RWPE2 (cell line): ENCODE measurements around the gene RPL38.

Experiments
- ATAC-seq: fragments of 200-7000 bp; cut with Tn5 transposase; 3 replicates; pipeline ENCODE4 v1.9.1; 2021; ENCODE audit warnings: low read depth
- DNase-seq: peaks from one replicate; pipeline ENCODE4 v3.0.0-alpha.2; 2020; ENCODE audit warnings: low spot score
- H3K27ac ChIP-seq: fragments of 450-650 bp; 2 replicates; pipeline ENCODE4 v1.5.1; 2017; ENCODE audit warnings: mild to moderate bottlenecking; ENCODE audit not compliant: poor library complexity, severe bottlenecking
- H3K27me3 ChIP-seq: fragments of 250-450 bp; sonication (Bioruptor Pico); 2 replicates; pipeline ENCODE4 v1.5.1; 2021; ENCODE audit warnings: mild to moderate bottlenecking, moderate library complexity; ENCODE audit not compliant: insufficient read depth, poor library complexity, severe bottlenecking
- H3K36me3 ChIP-seq: fragments of 250-450 bp; sonication (Bioruptor Pico); 2 replicates; pipeline ENCODE4 v1.5.1; 2020; ENCODE audit warnings: low read depth, mild to moderate bottlenecking, moderate library complexity
- H3K4me1 ChIP-seq: fragments of 250-450 bp; sonication (Bioruptor Pico); 2 replicates; pipeline ENCODE4 v1.5.1; 2021; ENCODE audit warnings: mild to moderate bottlenecking, moderate library complexity; ENCODE audit not compliant: insufficient read depth, poor library complexity, severe bottlenecking
- H3K4me3 ChIP-seq: fragments of 250-450 bp; sonication (Bioruptor Pico); 2 replicates; pipeline ENCODE4 v1.5.1; 2021; ENCODE audit warnings: mild to moderate bottlenecking, moderate library complexity; ENCODE audit not compliant: severe bottlenecking
- H3K9me3 ChIP-seq: fragments of 250-450 bp; sonication (Bioruptor Pico); 2 replicates; pipeline ENCODE4 v1.5.1; 2021; ENCODE audit warnings: mild to moderate bottlenecking, moderate library complexity; ENCODE audit not compliant: severe bottlenecking
- TF ChIP-seq, protein P1 (sequence below): fragments of 450-650 bp; IDR thresholded peaks from one replicate; pipeline ENCODE4 v1.5.1; 2017; ENCODE audit warnings: mild to moderate bottlenecking, moderate library complexity; ENCODE audit not compliant: poor library complexity, severe bottlenecking

The RPL38 gene

DNA sequence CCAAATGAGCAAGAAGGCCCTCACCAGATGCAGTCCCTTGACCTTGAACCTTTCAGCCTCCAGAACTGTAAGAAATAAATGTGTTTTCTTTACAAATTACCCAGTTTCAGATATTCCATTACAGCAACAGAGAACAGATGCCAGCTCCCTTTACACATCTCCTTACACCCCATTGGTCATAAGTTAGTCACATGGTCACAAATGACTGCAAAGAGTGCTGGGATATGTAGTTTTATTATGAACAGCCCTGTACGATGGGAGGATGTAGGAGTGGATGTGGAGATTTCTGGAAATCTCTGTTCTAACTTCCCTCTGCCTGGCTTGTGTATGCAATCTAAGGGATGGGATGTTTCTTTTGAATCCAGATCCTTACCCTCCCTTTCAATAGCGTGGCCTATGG is 13.3 kb upstream of the RPL38 start:
- ATAC-seq: peak; percentile 77
- DNase-seq: no peak
- H3K27ac ChIP-seq: no peak overlapping the region
- peaks cover 13% of the 10 kb centered on the region for H3K27me3 ChIP-seq
- no peaks in the 10 kb centered on the region for H3K9me3 ChIP-seq
- H3K4me1 ChIP-seq: no peaks in the 10 kb centered on the region
- no peaks in the 10 kb centered on the region for H3K36me3 ChIP-seq
- TF ChIP-seq, protein P1, sequence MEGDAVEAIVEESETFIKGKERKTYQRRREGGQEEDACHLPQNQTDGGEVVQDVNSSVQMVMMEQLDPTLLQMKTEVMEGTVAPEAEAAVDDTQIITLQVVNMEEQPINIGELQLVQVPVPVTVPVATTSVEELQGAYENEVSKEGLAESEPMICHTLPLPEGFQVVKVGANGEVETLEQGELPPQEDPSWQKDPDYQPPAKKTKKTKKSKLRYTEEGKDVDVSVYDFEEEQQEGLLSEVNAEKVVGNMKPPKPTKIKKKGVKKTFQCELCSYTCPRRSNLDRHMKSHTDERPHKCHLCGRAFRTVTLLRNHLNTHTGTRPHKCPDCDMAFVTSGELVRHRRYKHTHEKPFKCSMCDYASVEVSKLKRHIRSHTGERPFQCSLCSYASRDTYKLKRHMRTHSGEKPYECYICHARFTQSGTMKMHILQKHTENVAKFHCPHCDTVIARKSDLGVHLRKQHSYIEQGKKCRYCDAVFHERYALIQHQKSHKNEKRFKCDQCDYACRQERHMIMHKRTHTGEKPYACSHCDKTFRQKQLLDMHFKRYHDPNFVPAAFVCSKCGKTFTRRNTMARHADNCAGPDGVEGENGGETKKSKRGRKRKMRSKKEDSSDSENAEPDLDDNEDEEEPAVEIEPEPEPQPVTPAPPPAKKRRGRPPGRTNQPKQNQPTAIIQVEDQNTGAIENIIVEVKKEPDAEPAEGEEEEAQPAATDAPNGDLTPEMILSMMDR: no peak
- no peak overlapping the region for H3K4me3 ChIP-seq

DNA sequence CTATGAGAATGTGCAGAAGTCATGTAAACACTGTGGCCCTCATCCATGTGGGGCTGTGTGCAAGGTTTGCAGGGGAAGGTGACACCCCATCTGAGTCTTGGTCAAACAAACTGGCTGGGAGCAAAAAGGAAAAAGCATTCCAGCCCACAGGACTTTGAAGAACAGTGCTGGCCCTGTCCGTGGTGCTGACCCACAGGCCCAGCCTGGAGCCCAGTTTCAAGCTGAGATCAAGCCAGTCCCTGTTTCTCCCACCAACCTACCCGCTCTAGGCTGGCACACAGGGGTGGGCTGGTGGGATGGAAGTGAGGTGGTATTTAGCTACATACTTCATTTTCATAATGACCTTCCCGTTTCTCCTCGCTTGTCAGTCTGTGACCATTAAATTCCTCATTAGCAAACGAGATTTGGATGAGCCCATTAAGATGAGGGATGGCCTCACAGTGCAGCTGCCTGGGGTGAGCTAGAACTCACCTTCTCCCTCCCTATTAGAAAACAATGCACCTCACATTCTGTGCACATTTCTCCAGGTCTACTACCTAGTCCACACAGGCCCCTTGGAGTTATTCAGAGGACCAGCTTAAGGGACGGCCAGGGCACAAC is 12.6 kb upstream of the RPL38 start:
- TF ChIP-seq, protein P1: no peak
- Histone ChIP-seq H3K36me3 (no peaks in the 10 kb centered on the region), H3K9me3 (no peaks in the 10 kb centered on the region), H3K27me3 (peaks cover 13% of the 10 kb centered on the region), H3K4me1 (no peaks in the 10 kb centered on the region), H3K4me3 (no peak overlapping the region), H3K27ac (no peak overlapping the region)
- DNase-seq: no peak
- no peak for ATAC-seq

DNA sequence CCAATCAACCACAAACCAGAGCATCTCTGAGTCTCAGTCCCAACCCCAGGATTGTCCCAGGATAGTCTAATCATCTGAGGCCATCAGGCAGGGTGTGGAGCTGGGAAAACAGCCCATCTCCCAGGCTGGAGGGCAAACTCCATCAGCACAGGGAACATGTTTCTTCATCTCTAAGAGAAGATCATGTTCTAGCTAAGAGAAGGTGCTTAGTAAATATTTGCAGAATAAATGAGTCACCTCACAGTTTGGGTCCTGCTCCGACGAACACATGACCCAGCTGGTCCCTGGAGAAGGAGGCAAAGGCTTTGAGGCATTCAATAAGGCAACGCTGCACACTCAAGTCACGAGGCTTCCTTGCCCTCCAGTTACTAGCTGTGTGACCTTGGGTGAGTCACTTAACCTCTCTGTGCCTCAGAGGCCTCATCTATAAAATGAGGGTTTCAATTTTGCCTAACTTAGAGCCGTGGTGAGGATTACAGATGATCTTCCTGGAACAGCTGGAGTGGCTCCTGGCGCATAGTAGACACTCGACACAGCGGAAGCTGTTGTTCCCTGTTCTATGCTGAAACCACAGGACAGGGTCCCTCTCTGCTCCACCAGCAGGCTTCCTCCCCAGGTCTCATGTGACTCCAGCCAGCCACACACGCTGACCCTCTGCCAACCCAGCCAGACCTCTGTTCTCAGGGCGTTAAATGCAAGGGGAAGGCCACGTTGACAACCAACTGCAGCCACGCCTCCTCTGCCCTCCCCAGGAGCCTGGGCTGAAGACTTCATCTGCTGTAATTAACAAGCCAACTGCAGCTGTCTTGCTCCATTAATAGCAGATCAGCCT is 10.3 kb upstream of the RPL38 start:
- ATAC-seq (peak; percentile 81), DNase-seq (no peak)
- H3K4me1 ChIP-seq: no peaks in the 10 kb centered on the region
- TF ChIP-seq, protein P1: no peak
- no peaks in the 10 kb centered on the region for H3K9me3 ChIP-seq
- H3K27me3 ChIP-seq: peaks cover 1% of the 10 kb centered on the region
- H3K27ac ChIP-seq: no peak overlapping the region
- no peak overlapping the region for H3K4me3 ChIP-seq
- H3K36me3 ChIP-seq: no peaks in the 10 kb centered on the region

DNA sequence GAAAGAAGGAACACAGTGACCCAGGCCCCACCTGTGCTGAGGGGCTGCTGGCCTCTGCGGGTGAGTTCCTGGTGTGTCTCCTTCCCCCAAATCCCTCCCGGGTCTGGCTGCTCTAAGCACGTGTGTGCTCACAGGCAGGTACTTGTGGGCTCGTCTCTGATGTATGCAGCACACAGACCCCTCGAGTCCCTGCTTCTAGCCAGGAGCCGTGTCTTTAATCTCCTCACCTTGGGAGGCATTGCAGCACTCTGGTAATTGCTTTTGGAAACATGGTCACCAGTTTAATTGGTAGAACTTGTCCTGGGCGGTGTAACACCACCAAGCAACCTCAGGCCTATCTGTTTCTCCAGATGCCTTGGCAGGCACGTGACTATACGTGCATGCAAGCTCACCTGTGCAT is 8.8 kb upstream of the RPL38 start:
- Histone ChIP-seq H3K4me3 (no peak overlapping the region), H3K4me1 (no peaks in the 10 kb centered on the region), H3K27ac (no peak overlapping the region), H3K9me3 (no peaks in the 10 kb centered on the region), H3K27me3 (no peaks in the 10 kb centered on the region), H3K36me3 (no peaks in the 10 kb centered on the region)
- no peak for ATAC-seq
- DNase-seq: no peak
- TF ChIP-seq, protein P1: no peak
